Tibial artery (tissue), 4 donors: ENCODE results near the gene UBAC2.

Experiments
- DNase-seq, 2 donors: peaks; one replicate each; pipeline ENCODE4 v3.0.0-alpha.2; 2019
- H3K27ac ChIP-seq, 2 donors: fragments of 200-600 bp; sonication (generic) in 1 of 2; 1 replicate in 1 of 2; 2 replicates in 1 of 2; pipeline ENCODE4 v1.5.1; 2018 to 2019; ENCODE audit warnings: mild to moderate bottlenecking in 1 of 2
- H3K27me3 ChIP-seq, 2 donors: fragments of 200-600 bp; sonication (generic) in 1 of 2; one replicate each; pipeline versions ENCODE4 v1.5.1 to v1.6.0; 2016 to 2019
- H3K36me3 ChIP-seq, 3 donors: fragments of 200-600 bp; sonication (generic) in 2 of 3; one replicate each; pipeline ENCODE4 v1.5.1; 2016 to 2019; ENCODE audit warnings: mild to moderate bottlenecking in 2 of 3
- H3K4me1 ChIP-seq, 4 donors: fragments of 200-600 bp; sonication (generic) in 2 of 4; 1 replicate in 3 of 4; 2 replicates in 1 of 4; pipeline ENCODE4 v1.5.1; 2016 to 2019
- H3K4me3 ChIP-seq, 2 donors: fragments of 200-600 bp; sonication (generic) in 1 of 2; 1 replicate in 1 of 2; 2 replicates in 1 of 2; pipeline ENCODE4 v1.5.1; 2018 to 2019; ENCODE audit warnings: mild to moderate bottlenecking in 2 of 2
- H3K9me3 ChIP-seq, 3 donors: fragments of 200-600 bp; sonication (generic) in 1 of 3; one replicate each; pipeline ENCODE4 v1.5.1; 2016 to 2019
- CTCF ChIP-seq, 2 experiments: fragments of 200-600 bp in 1 of 2; fragments of 450-650 bp in 1 of 2; IDR thresholded peaks; one replicate each; pipeline ENCODE4 v1.5.1; 2017 to 2019; ENCODE audit warnings: antibody characterized with exemption in 2 of 2, mild to moderate bottlenecking in 1 of 2, moderate library complexity in 1 of 2
- intact Hi-C: fragments of 100-400 bp; cut with DNase I; formaldehyde crosslinking; loops from one replicate; pipeline ENCODE4 v1.15.0; 2023; ENCODE audit warnings: low total_unique reads

The UBAC2 gene

DNA sequence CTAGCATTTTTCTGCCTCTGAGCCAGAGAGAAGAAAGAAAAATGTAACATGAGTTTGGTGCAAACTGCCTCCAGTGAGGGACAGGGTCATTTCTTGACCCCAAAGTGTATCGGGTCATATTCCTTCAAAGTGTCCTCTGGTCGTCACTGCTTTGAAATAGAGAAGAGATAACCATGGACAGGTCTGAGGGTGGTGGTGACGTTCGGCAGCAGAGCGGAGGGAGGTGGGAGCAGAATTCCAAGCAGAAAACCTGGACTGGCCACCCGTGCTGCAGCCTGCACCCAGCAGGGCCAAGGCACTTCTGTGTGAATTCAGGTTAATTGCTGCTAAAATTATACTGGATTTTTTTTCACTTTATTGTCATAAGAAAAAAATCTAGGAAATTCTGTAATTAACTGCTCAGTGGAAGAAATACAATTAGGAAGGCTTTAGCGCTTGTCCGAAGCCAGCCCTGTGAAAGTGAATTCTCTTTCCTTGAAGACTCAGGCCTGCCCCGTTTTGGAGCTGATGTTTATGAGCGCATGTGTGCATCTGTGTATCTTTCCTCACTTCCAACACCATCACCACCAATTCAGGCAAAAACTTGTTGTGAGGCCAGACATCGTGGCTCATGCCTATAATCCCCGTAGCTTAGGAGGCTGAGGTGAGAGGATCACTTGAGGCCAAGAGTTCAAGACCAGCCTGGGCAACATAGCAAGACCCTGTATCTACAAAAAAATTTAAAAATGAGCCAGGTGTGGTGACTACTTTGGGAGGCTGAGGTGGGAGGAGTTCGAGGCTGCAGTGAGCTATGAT lies 37.9 kb upstream of the UBAC2 start:
- DNase-seq: no peak
- Histone ChIP-seq H3K27ac (no peak overlapping the region), H3K27me3 (peaks cover 0 to 17% of the 10 kb centered on the region in 2 donors), H3K36me3 (no peaks in the 10 kb centered on the region), H3K4me3 (no peak overlapping the region), H3K4me1 (no peaks in the 10 kb centered on the region), H3K9me3 (no peaks in the 10 kb centered on the region)
- no peak for TF ChIP-seq CTCF (IDR thresholded peaks at IDR 0.05)
- intact Hi-C loops: no loop called here

GRCh38 chr13:99164226-99164625 lies 36.4 kb upstream of the UBAC2 start:
- Histone ChIP-seq H3K36me3 (no peaks in the 10 kb centered on the region), H3K4me3 (no peak overlapping the region), H3K9me3 (no peaks in the 10 kb centered on the region), H3K27ac (no peak overlapping the region), H3K4me1 (no peaks in the 10 kb centered on the region), H3K27me3 (peaks cover 0 to 12% of the 10 kb centered on the region in 2 donors)
- intact Hi-C loops: no loop called here
- no peak for TF ChIP-seq CTCF (IDR thresholded peaks at IDR 0.05)
- no peak for DNase-seq

DNA sequence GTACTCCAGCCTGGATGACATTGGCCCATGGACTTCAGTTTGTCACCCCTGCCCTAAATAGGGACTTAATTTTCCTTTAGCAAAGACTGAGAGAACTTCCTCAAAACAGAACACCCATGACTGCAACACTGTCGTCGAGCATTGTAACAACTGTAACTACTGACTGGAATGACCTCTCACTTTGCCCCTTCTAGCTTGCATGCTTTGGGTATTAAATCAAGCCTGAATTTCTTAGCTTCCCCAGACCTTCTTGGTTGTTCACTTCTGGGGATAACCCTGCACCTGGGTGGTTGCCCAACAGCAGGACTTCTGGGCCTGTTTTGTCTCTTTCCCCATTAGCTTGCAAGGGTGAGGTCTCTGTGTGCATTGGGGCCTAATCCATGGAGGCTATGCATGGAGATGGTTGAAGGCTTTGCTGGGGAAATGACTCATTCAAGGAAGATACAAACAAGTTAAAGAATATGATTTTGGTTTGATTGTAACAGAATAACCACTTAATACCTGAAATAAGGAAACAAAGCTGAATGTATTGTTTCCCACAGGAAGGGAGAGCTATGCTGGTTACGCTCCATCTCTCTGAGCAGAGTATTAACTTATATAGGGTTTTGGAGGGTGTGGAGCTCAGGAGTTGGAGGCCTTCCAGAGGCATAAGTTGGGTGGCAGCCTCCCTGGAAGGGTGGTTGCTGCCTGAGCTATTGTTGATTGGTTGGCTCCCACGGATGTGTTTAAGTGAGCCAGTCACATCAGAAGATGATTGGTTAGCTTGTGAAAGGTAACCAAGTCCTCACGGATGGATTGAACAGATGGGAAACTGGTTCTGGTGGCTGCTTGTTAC lies 34.7 kb upstream of the UBAC2 start:
- Histone ChIP-seq H3K4me1 (no peaks in the 10 kb centered on the region), H3K27ac (no peak overlapping the region), H3K27me3 (peaks cover 0 to 4% of the 10 kb centered on the region in 2 donors), H3K36me3 (no peaks in the 10 kb centered on the region), H3K9me3 (no peaks in the 10 kb centered on the region), H3K4me3 (no peak overlapping the region)
- no peak for DNase-seq
- intact Hi-C loops: no loop called here
- TF ChIP-seq CTCF (IDR thresholded peaks at IDR 0.05): no peak

GRCh38 chr13:99172951-99173350 lies 27.7 kb upstream of the UBAC2 start:
- no peak overlapping the region for H3K4me3 ChIP-seq
- TF ChIP-seq CTCF (IDR thresholded peaks at IDR 0.05): no peak
- H3K4me1 ChIP-seq: no peaks in the 10 kb centered on the region
- intact Hi-C loops: no loop called here
- DNase-seq: no peak
- H3K27ac ChIP-seq: no peak overlapping the region
- no peaks in the 10 kb centered on the region for H3K9me3 ChIP-seq
- peaks cover 0 to 24% of the 10 kb centered on the region in 2 donors for H3K27me3 ChIP-seq
- H3K36me3 ChIP-seq: no peaks in the 10 kb centered on the region

DNA sequence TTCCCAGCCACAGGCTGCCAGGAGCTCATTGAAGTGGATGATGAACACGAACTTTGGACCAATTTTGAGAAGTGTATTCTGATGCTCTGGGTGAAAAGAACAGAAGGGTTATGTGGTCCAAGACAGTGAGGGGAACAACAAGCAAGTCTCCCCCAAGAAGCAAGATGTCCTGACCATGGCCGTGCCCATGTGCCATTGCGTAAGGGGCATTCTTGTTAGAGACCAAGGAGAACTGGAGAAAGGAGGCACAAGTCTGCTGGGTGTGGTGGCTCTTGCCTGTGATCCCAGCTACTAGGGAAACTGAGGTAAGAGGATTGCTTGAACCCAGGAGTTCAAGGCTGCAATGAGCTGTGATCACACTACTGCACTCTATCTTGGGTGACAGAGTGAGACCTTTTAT lies 27.0 kb upstream of the UBAC2 start:
- Histone ChIP-seq H3K36me3 (no peaks in the 10 kb centered on the region), H3K4me1 (no peaks in the 10 kb centered on the region), H3K4me3 (no peak overlapping the region), H3K27ac (no peak overlapping the region), H3K9me3 (no peaks in the 10 kb centered on the region), H3K27me3 (peaks cover 0 to 24% of the 10 kb centered on the region in 2 donors)
- no peak for DNase-seq
- no peak for TF ChIP-seq CTCF (IDR thresholded peaks at IDR 0.05)
- intact Hi-C loops: no loop called here
